Smooth muscle cell of bladder (primary cell): ENCODE results near the gene ZNHIT1. TPM values are rescaled to one million over a fixed set of nuclear protein-coding genes. Genes with fewer than 3 reads are reported as not detected.

Experiments
- total RNA-seq: library from RNA; depleted of rRNA; stranded (reverse); fragments of >200 nt; gene quantifications from 2 replicates; pipeline ENCODE4 v1.2.3, GENCODE V29; 2014

Gene ZNHIT1
- 108 and 109 TPM in 2 replicates for total RNA-seq

GRCh38 chr7:101217388-101218235 is at the start of gene ZNHIT1, which contains the start of gene PLOD3:
ZNHIT1 (plus strand) TSS chr7:101218165; CDS start chr7:101218196, 31 bp downstream.
PLOD3 (minus strand) TSS chr7:101217581; CDS start chr7:101217274, 307 bp downstream.

GRCh38 chr7:101180130-101180755 is 37.7 kb upstream of the ZNHIT1 start, which contains the start of gene NAT16:
NAT16 (minus strand) TSS chr7:101180293; CDS start chr7:101174807, 5,486 bp downstream.

GRCh38 chr7:101200862-101201599 is 16.9 kb upstream of the ZNHIT1 start, which contains the start of gene MOGAT3:
MOGAT3 (minus strand) TSS chr7:101201036; CDS start chr7:101200854, 182 bp downstream.

GRCh38 chr7:101237206-101238067 is 19.5 kb downstream of the ZNHIT1 start, which contains the start of gene CLDN15:
CLDN15 (minus strand) TSS chr7:101237802; CDS start chr7:101237581, 221 bp downstream.

GRCh38 chr7:101244375-101245146 is 26.6 kb downstream of the ZNHIT1 start, which contains the start of gene FIS1:
FIS1 (minus strand) TSS chr7:101245081; CDS start chr7:101245004, 77 bp downstream.

Other genes starting within 250 kb of the ZNHIT1 start
- gene MUC12, start 248.6 kb upstream of the ZNHIT1 start, total RNA-seq, result 0.57 and 0.92 TPM in 2 replicates
- gene MUC17, start 198.1 kb upstream of the ZNHIT1 start, total RNA-seq, result under 0.01 TPM in 1 of 2 replicates, not detected in the other
- gene TRIM56, start 132.7 kb upstream of the ZNHIT1 start, total RNA-seq, result 21.6 and 22.3 TPM in 2 replicates
- gene SERPINE1, start 91.1 kb upstream of the ZNHIT1 start, total RNA-seq, result 233 and 240 TPM in 2 replicates
- 167 and 187 TPM in 2 replicates for gene AP1S1, start 63.7 kb upstream of the ZNHIT1 start, total RNA-seq
- 0.14 and 0.18 TPM in 2 replicates for gene VGF, start 52.6 kb upstream of the ZNHIT1 start, total RNA-seq
- not detected in 2 replicates for gene NAT16, start 37.9 kb upstream of the ZNHIT1 start, total RNA-seq
- not detected in 2 replicates for gene MOGAT3, start 17.1 kb upstream of the ZNHIT1 start, total RNA-seq
- 64.4 and 114 TPM in 2 replicates for gene PLOD3, start 584 bp upstream of the ZNHIT1 start, total RNA-seq
- 1.8 and 2.6 TPM in 2 replicates for gene CLDN15, start 19.6 kb downstream of the ZNHIT1 start, total RNA-seq
- 227 and 306 TPM in 2 replicates for gene FIS1, start 26.9 kb downstream of the ZNHIT1 start, total RNA-seq
- 24.0 and 29.8 TPM in 2 replicates for gene IFT22, start 103.6 kb downstream of the ZNHIT1 start, total RNA-seq
- gene COL26A1, start 144.7 kb downstream of the ZNHIT1 start, total RNA-seq, result not detected in 2 replicates